NCI-H524 (cell line): ENCODE data around the gene SETBP1.

Experiments used
- DNase-seq, 2 experiments: peaks; one replicate each; lab custom pipeline; 2025; lab: John Stamatoyannopoulos, UW

SETBP1 gene

GRCh38 chr18:45026162-45026561 is 345.5 kb downstream of the SETBP1 start:
- DNase-seq, result no peak

GRCh38 chr18:45034179-45034578 is 353.5 kb downstream of the SETBP1 start:
- DNase-seq, result no peak

- no peak for DNase-seq
Observed at GRCh38 chr18:45037618-45038017, 356.9 kb downstream of the SETBP1 start.

GRCh38 chr18:45039376-45039775 is 358.7 kb downstream of the SETBP1 start:
- no peak for DNase-seq

DNA sequence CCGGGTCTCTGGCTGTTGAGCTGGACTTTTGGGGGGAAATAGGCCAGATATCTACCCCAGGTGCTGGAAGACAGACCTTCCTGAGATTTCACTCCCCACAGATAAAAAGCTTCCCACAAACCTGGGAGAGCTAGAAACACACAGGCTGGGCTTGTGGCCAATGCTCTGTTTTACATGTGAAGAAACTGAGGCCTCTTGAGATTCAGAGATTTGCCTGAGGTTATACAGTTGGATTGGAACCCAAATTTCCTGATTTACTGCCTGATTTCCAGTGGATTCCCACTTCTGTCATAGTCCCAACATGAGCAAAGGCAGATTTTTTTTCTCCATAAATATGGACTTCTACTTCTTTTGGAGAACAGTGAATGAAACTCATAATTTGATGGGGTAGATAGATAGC is 360.2 kb downstream of the SETBP1 start:
- no peak for DNase-seq

- DNase-seq, result no peak
Observed at GRCh38 chr18:45044787-45045186, 364.1 kb downstream of the SETBP1 start.

- peak in 1 of 2 experiments; percentile 6 for DNase-seq
Observed at GRCh38 chr18:45046228-45046627, 365.5 kb downstream of the SETBP1 start.

GRCh38 chr18:45046961-45047360 is 366.3 kb downstream of the SETBP1 start:
- no peak for DNase-seq

- no peak for DNase-seq
Observed at GRCh38 chr18:45049578-45050319, 369.1 kb downstream of the SETBP1 start.

GRCh38 chr18:45050712-45051601 is 370.3 kb downstream of the SETBP1 start:
- DNase-seq, result no peak

- DNase-seq, result no peak
Observed at GRCh38 chr18:45054636-45055035, 373.9 kb downstream of the SETBP1 start.

- DNase-seq, result no peak
Observed at GRCh38 chr18:45055811-45056210, 375.1 kb downstream of the SETBP1 start.

- no peak for DNase-seq
Observed at GRCh38 chr18:45056926-45057325, 376.2 kb downstream of the SETBP1 start.

- no peak for DNase-seq
Observed at GRCh38 chr18:45057955-45058600, 377.4 kb downstream of the SETBP1 start.

- no peak for DNase-seq
Observed at GRCh38 chr18:45059695-45060094, 379.0 kb downstream of the SETBP1 start.

- no peak for DNase-seq
Observed at GRCh38 chr18:45060102-45060501, 379.4 kb downstream of the SETBP1 start.

- no peak for DNase-seq
Observed at GRCh38 chr18:45061359-45061758, 380.7 kb downstream of the SETBP1 start.

DNA sequence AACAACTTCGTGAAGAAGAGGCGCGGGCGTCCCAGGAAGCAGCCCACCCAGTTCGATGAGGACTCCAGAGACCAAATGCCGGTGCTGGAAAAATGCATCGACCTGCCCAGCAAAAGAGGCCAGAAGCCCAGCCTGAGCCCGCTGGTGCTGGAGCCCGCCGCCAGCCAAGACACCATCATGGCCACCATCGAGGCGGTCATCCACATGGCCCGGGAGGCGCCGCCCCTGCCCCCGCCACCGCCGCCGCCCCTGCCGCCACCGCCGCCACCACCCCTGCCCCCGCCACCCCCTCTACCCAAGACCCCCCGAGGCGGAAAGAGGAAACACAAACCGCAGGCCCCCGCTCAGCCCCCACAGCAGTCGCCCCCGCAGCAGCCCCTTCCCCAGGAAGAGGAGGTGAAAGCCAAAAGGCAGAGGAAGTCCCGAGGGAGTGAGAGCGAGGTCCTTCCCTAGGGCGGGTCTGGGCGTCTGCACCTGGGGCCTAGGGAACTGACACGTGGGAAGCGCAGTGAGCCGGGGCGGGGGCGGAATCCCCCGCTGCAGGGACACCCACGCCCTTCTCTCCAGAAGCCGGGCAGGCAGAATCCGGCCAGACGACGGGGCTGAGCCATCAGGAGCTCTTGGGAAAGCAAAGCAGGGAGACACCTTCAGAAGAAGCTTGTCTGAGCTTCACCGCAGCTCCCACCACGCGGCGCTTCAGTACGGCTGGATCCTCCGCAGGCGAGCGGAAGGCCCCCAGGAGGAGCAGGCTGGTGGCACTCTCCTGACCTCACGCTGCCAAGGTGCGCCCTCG is 382.8 kb downstream of the SETBP1 start:
- DNase-seq, result no peak

DNA sequence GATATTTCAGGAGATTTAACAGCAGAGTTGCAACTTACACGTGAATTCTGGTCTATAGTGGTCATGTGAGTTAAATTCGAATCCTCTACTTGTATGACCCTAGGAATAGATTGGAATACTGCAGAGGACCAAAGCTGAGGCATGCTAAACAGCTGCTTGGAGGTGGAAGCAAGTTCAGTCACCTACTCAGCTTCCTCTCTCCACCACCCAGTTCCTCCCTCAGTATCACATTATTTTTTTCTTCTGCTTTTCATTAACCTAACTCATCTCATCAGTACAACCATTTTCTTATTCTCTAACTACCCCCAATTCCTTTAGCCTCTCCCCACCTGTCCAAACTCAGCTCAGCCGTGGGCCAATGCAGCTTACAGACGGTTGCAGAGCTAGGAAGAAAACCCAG is 385.5 kb downstream of the SETBP1 start:
- no peak for DNase-seq

DNA sequence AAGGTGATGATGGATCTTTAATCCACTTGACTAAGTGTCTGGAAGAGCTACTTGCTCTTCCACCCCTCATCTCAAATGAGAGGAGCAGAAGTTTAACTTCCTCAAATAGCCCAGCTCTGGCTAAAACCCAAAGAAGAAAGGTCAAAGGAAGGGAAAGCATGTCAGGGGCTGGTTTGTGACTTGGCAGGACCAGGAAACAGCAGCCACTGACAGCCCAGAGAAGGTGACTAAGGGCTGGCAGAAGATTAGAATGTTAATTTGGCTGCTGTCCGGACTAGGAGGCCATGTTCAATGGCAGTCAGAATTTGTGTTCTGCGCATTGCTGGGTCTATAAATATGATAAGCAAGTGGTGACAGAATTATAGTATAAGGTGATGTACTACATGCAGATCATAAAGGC is 386.2 kb downstream of the SETBP1 start:
- no peak for DNase-seq

DNA sequence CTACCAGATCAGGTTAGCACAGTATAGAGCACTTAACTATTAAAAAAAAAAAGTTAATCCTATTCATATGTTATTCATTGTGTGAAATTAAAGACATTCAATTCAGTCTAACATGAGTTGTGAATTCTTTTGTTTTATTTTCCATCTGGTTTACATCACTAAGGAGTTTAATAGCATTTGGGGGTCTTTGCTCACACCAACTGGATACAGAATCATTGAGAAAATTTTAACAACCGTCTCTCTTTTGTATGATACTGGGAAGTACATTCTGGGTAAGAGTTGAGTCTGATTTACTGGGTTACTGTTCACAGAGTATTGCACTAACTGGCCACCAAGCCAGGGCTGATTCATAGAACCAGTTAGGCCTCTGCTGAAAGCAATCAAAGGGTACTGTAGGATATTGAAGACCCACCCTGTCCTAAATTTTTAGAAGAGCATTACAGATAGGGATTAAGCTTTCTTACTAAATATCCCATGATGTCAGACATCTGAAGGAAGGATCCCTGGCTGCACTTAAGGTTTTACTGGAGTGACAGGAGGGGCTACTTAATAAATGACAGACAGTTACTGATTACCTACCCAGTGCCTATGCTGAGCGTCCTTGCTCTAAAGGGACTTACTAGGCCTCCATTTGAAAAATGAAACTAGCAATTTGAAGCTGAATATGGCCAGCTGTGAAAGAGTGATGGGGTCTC is 387.9 kb downstream of the SETBP1 start:
- DNase-seq, result peak in 1 of 2 experiments; percentile 39
